HepG2 (cell line): ENCODE data around the gene CCDC106. TPM values are rescaled to one million over a fixed set of nuclear protein-coding genes. Genes with fewer than 3 reads are reported as not detected.

ENCODE experiments used
- ATAC-seq: fragments of 200-7000 bp; cut with Tn5 transposase; 3 replicates; pipeline ENCODE4 v1.9.1; 2020; ENCODE audit warnings: mild to moderate bottlenecking, moderate library complexity
- BruUV-seq: library from RNA; stranded (reverse); fragments of 400-500 nt; replicated peaks from 2 replicates; lab custom pipeline; 2021; lab: Mats Ljungman, UMichigan
- CTCF ChIA-PET: fragments of 300-600 bp; formaldehyde crosslinking; extraction: SDS; loops from one replicate; lab custom pipeline; 2021; ENCODE audit warnings: low total read pairs, inconsistent platforms, low intra/inter-chr PET ratio; lab: Yijun Ruan, JAX
- POLR2A ChIA-PET: fragments of 350-600 bp; sonication (Branson Sonifier 250); formaldehyde crosslinking; loops from one replicate; lab custom pipeline; 2020; ENCODE audit warnings: antibody characterized with exemption, inconsistent platforms; lab: Yijun Ruan, JAX
- DNase-seq: peaks from one replicate; pipeline ENCODE4 v3.0.0-alpha.2; 2015; ENCODE audit warnings: low spot score
- FAIRE-seq: peaks from 3 replicates; lab custom pipeline; 2011; peaks lifted over from hg19 to GRCh38; lab: Jason Lieb, UNC
- H2AFZ ChIP-seq: one replicate; pipeline ENCODE4 v1.6.1; 2011; ENCODE audit warnings: low read length, inconsistent platforms
- H3K27ac ChIP-seq: fragments of 300-600 bp; 3 replicates; pipeline ENCODE4 v1.8.0; 2011; ENCODE audit warnings: mixed run types, mild to moderate bottlenecking, mixed read lengths, low read length, inconsistent platforms; ENCODE audit not compliant: insufficient read depth; ENCODE audit errors: extremely low read length
- H3K27me3 ChIP-seq, 2 experiments: fragments of 200-600 bp in 1 of 2; 2 replicates in 1 of 2; 3 replicates in 1 of 2; pipeline versions ENCODE4 v1.6.0 to v1.8.0; 2011; ENCODE audit warnings: low read length in 2 of 2, mild to moderate bottlenecking in 2 of 2, moderate library complexity in 2 of 2, inconsistent platforms in 1 of 2; ENCODE audit not compliant: insufficient read depth in 2 of 2, control insufficient read depth in 1 of 2
- H3K36me3 ChIP-seq, 2 experiments: fragments of 200-600 bp in 1 of 2; replicated peaks in 1 of 2; 2 replicates in 1 of 2; 3 replicates in 1 of 2; pipeline versions ENCODE4 v1.5.1 to v1.8.0; 2011; ENCODE audit warnings: low read length in 2 of 2, inconsistent platforms in 1 of 2; ENCODE audit not compliant: insufficient read depth in 2 of 2, control insufficient read depth in 1 of 2
- H3K4me1 ChIP-seq: 2 replicates; pipeline ENCODE4 v1.5.1; 2012; ENCODE audit warnings: low read length, inconsistent platforms; ENCODE audit not compliant: insufficient read depth
- H3K4me2 ChIP-seq: 2 replicates; pipeline ENCODE4 v1.6.0; 2011; ENCODE audit warnings: low read depth, low read length, inconsistent platforms
- H3K4me3 ChIP-seq, 3 experiments: fragments of 200-600 bp in 1 of 3; sonication (generic), shearing (Covaris generic) in 1 of 3; replicated peaks in 1 of 3; 2 replicates each; pipeline ENCODE4 v1.5.1; 2011 to 2016; ENCODE audit warnings: low read length in 3 of 3, inconsistent platforms in 2 of 3, low read depth in 2 of 3, mild to moderate bottlenecking in 2 of 3, control low read depth in 1 of 3, mixed read lengths in 1 of 3; ENCODE audit not compliant: insufficient read depth in 1 of 3
- H3K79me2 ChIP-seq: one replicate; pipeline ENCODE4 v1.6.1; 2011; ENCODE audit warnings: low read length, inconsistent platforms; ENCODE audit not compliant: insufficient read depth
- H3K9ac ChIP-seq: 2 replicates; pipeline ENCODE4 v1.6.0; 2011; ENCODE audit warnings: mild to moderate bottlenecking, low read depth, low read length, inconsistent platforms; ENCODE audit not compliant: insufficient read depth
- H3K9me3 ChIP-seq: 2 replicates; pipeline ENCODE4 v1.5.1; 2012; ENCODE audit warnings: mild to moderate bottlenecking, low read length
- H4K20me1 ChIP-seq: 2 replicates; pipeline ENCODE4 v1.6.0; 2011; ENCODE audit warnings: inconsistent platforms, mild to moderate bottlenecking, low read length, moderate library complexity; ENCODE audit not compliant: insufficient read depth
- AKNA ChIP-seq: sonication (generic); formaldehyde crosslinking; IDR thresholded peaks from 2 replicates; pipeline ENCODE4 v1.4.0; 2020; ENCODE audit warnings: missing genetic modification reagents, borderline replicate concordance
- PHF5A ChIP-seq: IDR thresholded peaks from one replicate; pipeline ENCODE4 v1.6.1; 2018; ENCODE audit warnings: low read depth, missing genetic modification reagents; ENCODE audit not compliant: unreplicated experiment
- STAG1 ChIP-seq: sonication (generic); formaldehyde crosslinking; IDR thresholded peaks from 2 replicates; pipeline ENCODE4 v1.4.0; 2020; ENCODE audit warnings: missing genetic modification reagents
- TFDP1 ChIP-seq: IDR thresholded peaks from 2 replicates; pipeline ENCODE4 v1.6.1; 2016; ENCODE audit warnings: missing compliant biosample characterization, missing genetic modification reagents, borderline replicate concordance
- ZBTB1 ChIP-seq: sonication (generic); formaldehyde crosslinking; IDR thresholded peaks from 2 replicates; pipeline ENCODE4 v1.4.0; 2020; ENCODE audit warnings: missing genetic modification reagents, borderline replicate concordance
- ZNF276 ChIP-seq: sonication (generic); formaldehyde crosslinking; IDR thresholded peaks from 2 replicates; pipeline ENCODE4 v1.4.0; 2020; ENCODE audit warnings: mild to moderate bottlenecking, low read depth, missing genetic modification reagents
- ZNF609 ChIP-seq: sonication (generic); formaldehyde crosslinking; IDR thresholded peaks from 2 replicates; pipeline ENCODE4 v1.4.0; 2020; ENCODE audit warnings: mild to moderate bottlenecking, missing genetic modification reagents, borderline replicate concordance
- WGBS: methylation state at CpG from one replicate; pipeline ENCODE4 v1.1.6; 2017; ENCODE audit warnings: low lambda C conversion rate; 5-methylcytosine and 5-hydroxymethylcytosine counted together
- in situ Hi-C: cut with HindIII; loops from 2 replicates; pipeline ENCODE4 v1.10.0; 2017; ENCODE audit warnings: low pct_unique_long_range_greater_than_20kb; ENCODE audit not compliant: extremely low pct_ligation_motif_present
- intact Hi-C: fragments of 100-400 bp; cut with micrococcal nuclease; formaldehyde crosslinking; loops from one replicate; pipeline ENCODE4 v1.10.0; 2022; ENCODE audit not compliant: unreplicated experiment
- polyA plus RNA-seq, 8 experiments: library from polyadenylated mRNA; depleted of rRNA in 3 of 8; stranded (reverse) in 7 of 8; unstranded in 1 of 8; fragments of >200 nt; fragmentation: Illumina TruSeq in 4 of 8; extraction: Trizol in 4 of 8; gene quantifications; 2 replicates each; pipeline versions ENCODE4 v1.2.1 to v1.2.3, GENCODE V29; 2011 to 2016; ENCODE audit warnings: low read depth in 4 of 8, missing spikeins in 1 of 8, mixed read lengths in 1 of 8; ENCODE audit not compliant: insufficient read depth in 1 of 8
- total RNA-seq, 5 experiments: library from RNA; depleted of rRNA; stranded (reverse); fragments of >200 nt; fragmentation: Illumina TruSeq; extraction: Trizol; gene quantifications; 2 replicates each; pipeline ENCODE4 v1.2.3, GENCODE V29; 2016; ENCODE audit warnings: low read depth in 1 of 5
- TF ChIP-seq, protein P1 (sequence below): sonication (generic); formaldehyde crosslinking; IDR thresholded peaks from 2 replicates; pipeline ENCODE4 v1.8.1; 2023; ENCODE audit warnings: mild to moderate bottlenecking, missing genetic modification reagents

CCDC106 gene
- total and polyA plus RNA-seq, 2 of the 13 experiments (the other 11 are each of a cell fraction or from before 2014, with no cell fraction given), result 4.7 to 8.8 TPM

GRCh38 chr19:55690109-55690768 is 42.2 kb downstream of the CCDC106 start:
- DNase-seq (no peak), FAIRE-seq (no peak), ATAC-seq (no peak)
- WGBS, result 100% methylated on average over 10 of the region's 25 CpGs
- Histone ChIP-seq H2AFZ (no peak overlapping the region), H3K9ac (no peak overlapping the region), H3K36me3 (peaks cover 23 to 65% of the 10 kb centered on the region in 2 experiments; a peak in 4 of 5 replicates), H3K4me3 (no peak overlapping the region), H4K20me1 (no peaks in the 10 kb centered on the region), H3K27ac (no peak overlapping the region), H3K27me3 (no peaks in the 10 kb centered on the region), H3K9me3 (no peaks in the 10 kb centered on the region), H3K4me2 (no peak overlapping the region), H3K4me1 (peaks cover 23% of the 10 kb centered on the region; the same call in 1 of the 2 replicates), H3K79me2 (peaks cover 12% of the 10 kb centered on the region)
- ChIA-PET POLR2A (no interaction called here), CTCF (no interaction called here)
- no peak for TF ChIP-seq PHF5A (CRISPR knock-in tag)
- TF ChIP-seq TFDP1 (CRISPR knock-in tag), result no peak
- TF ChIP-seq STAG1 (CRISPR knock-in tag), result no peak
- TF ChIP-seq ZNF276 (CRISPR knock-in tag), result no peak
- no peak for TF ChIP-seq AKNA (CRISPR knock-in tag)
- TF ChIP-seq ZBTB1, result no peak
- TF ChIP-seq ZNF609 (CRISPR knock-in tag), result no peak
- TF ChIP-seq, protein P1, sequence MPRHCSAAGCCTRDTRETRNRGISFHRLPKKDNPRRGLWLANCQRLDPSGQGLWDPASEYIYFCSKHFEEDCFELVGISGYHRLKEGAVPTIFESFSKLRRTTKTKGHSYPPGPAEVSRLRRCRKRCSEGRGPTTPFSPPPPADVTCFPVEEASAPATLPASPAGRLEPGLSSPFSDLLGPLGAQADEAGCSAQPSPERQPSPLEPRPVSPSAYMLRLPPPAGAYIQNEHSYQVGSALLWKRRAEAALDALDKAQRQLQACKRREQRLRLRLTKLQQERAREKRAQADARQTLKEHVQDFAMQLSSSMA (CRISPR knock-in tag), result no peak
- BruUV-seq, result no TSS peak
- in situ Hi-C loops, result no loop called here
- intact Hi-C loops, result no loop called here
